ENCODE measurements around the gene NUP188.

GRCh38 chr9:129013674-129014073 lies 66.2 kb downstream of the NUP188 start:
- no peak for TF ChIP-seq PKNOX1 (IDR thresholded peaks at IDR 0.05)
- no peak for TF ChIP-seq FOS (IDR thresholded peaks at IDR 0.05; ENCODE audit: borderline replicate concordance, extremely low read depth, insufficient read length)
- no peak for TF ChIP-seq ESRRA (IDR thresholded peaks at IDR 0.05; ENCODE audit: low read length)
- TF ChIP-seq POLR2A (IDR thresholded peaks at IDR 0.05; ENCODE audit: low read depth, low read length) = no peak
- no peak for TF ChIP-seq USF2 (IDR thresholded peaks at IDR 0.05; ENCODE audit: borderline replicate concordance, low read depth, low read length)
- TF ChIP-seq CTCF (IDR thresholded peaks at IDR 0.05 in 2 of 3, conservative IDR thresholded peaks at IDR 0.05 in 1 of 3; ENCODE audit: control insufficient read depth in 2 of 3, extremely low read depth in 1 of 3, insufficient read depth in 1 of 3, low read depth in 3 of 3, low read length in 3 of 3) = no peak
- TF ChIP-seq EZH2 (IDR thresholded peaks at IDR 0.05; ENCODE audit: borderline replicate concordance, control insufficient read depth, low read depth, low read length) = no peak
- TF ChIP-seq POLR2AphosphoS5 (IDR thresholded peaks at IDR 0.05; ENCODE audit: low read length) = no peak

All from GM12878 (cell line).